ENCODE data around the gene KCNQ2.

The KCNQ2 gene

GRCh38 chr20:63428906-63429575 lies 43.4 kb downstream of the KCNQ2 start:
- no peaks in the 10 kb centered on the region for H3K36me3 ChIP-seq (ENCODE audit: insufficient read depth, low read length)
- no peak for DNase-seq (ENCODE audit: low read depth, low spot score)
- TF ChIP-seq POLR2AphosphoS5 (IDR thresholded peaks at IDR 0.05; ENCODE audit: borderline replicate concordance, low read depth, low read length) (no peak), EZH2 (IDR thresholded peaks at IDR 0.05) (no peak), FOXP2 (optimal IDR thresholded peaks at IDR 0.05; ENCODE audit: control extremely low read depth, extremely low read length, insufficient read depth) (no peak)
- no peak overlapping the region for H3K27ac ChIP-seq
- H3K9me3 ChIP-seq (ENCODE audit: low read depth, low read length): no peaks in the 10 kb centered on the region
- H3K9ac ChIP-seq (ENCODE audit: insufficient read length): no peak overlapping the region
- no peak overlapping the region for H3K4me3 ChIP-seq

- DNase-seq (ENCODE audit: low read depth, low spot score): no peak
- no peak overlapping the region for H3K9ac ChIP-seq (ENCODE audit: insufficient read length)
- no peak for TF ChIP-seq FOXP2 (optimal IDR thresholded peaks at IDR 0.05; ENCODE audit: control extremely low read depth, extremely low read length, insufficient read depth)
- TF ChIP-seq POLR2AphosphoS5 (IDR thresholded peaks at IDR 0.05; ENCODE audit: borderline replicate concordance, low read depth, low read length): no peak
- H3K9me3 ChIP-seq (ENCODE audit: low read depth, low read length): no peaks in the 10 kb centered on the region
- no peaks in the 10 kb centered on the region for H3K36me3 ChIP-seq (ENCODE audit: insufficient read depth, low read length)
- no peak overlapping the region for H3K27ac ChIP-seq
- H3K4me3 ChIP-seq: no peak overlapping the region
Measured at GRCh38 chr20:63427724-63428330, 44.6 kb downstream of the KCNQ2 start.

GRCh38 chr20:63427206-63427605 lies 45.2 kb downstream of the KCNQ2 start:
- no peak overlapping the region for H3K9ac ChIP-seq (ENCODE audit: insufficient read length)
- no peaks in the 10 kb centered on the region for H3K9me3 ChIP-seq (ENCODE audit: low read depth, low read length)
- no peak for DNase-seq (ENCODE audit: low read depth, low spot score)
- no peak for TF ChIP-seq EZH2 (IDR thresholded peaks at IDR 0.05)
- no peak for TF ChIP-seq FOXP2 (optimal IDR thresholded peaks at IDR 0.05; ENCODE audit: control extremely low read depth, extremely low read length, insufficient read depth)
- TF ChIP-seq POLR2AphosphoS5 (IDR thresholded peaks at IDR 0.05; ENCODE audit: borderline replicate concordance, low read depth, low read length): no peak
- H3K27ac ChIP-seq: no peak overlapping the region
- no peaks in the 10 kb centered on the region for H3K36me3 ChIP-seq (ENCODE audit: insufficient read depth, low read length)
- no peak overlapping the region for H3K4me3 ChIP-seq

- TF ChIP-seq POLR2AphosphoS5 (IDR thresholded peaks at IDR 0.05; ENCODE audit: borderline replicate concordance, low read depth, low read length) (no peak), FOXP2 (optimal IDR thresholded peaks at IDR 0.05; ENCODE audit: control extremely low read depth, extremely low read length, insufficient read depth) (no peak), EZH2 (IDR thresholded peaks at IDR 0.05) (no peak)
Measured at GRCh38 chr20:63425846-63426485, 46.5 kb downstream of the KCNQ2 start.

GRCh38 chr20:63424613-63425012 lies 47.8 kb downstream of the KCNQ2 start:
- no peak overlapping the region for H3K4me3 ChIP-seq
- no peak for DNase-seq (ENCODE audit: low read depth, low spot score)

More at GRCh38 chr20:63425846-63426485, 46.5 kb downstream of the KCNQ2 start:
- Histone ChIP-seq H3K36me3 (ENCODE audit: insufficient read depth, low read length) (no peaks in the 10 kb centered on the region), H3K9me3 (ENCODE audit: low read depth, low read length) (no peaks in the 10 kb centered on the region), H3K9ac (ENCODE audit: insufficient read length) (no peak overlapping the region), H3K4me3 (no peak overlapping the region), H3K27ac (no peak overlapping the region)
- DNase-seq (ENCODE audit: low read depth, low spot score): no peak

GRCh38 chr20:63423751-63424150 lies 48.7 kb downstream of the KCNQ2 start:
- Histone ChIP-seq H3K36me3 (ENCODE audit: insufficient read depth, low read length) (no peaks in the 10 kb centered on the region), H3K27ac (no peak overlapping the region), H3K9me3 (ENCODE audit: low read depth, low read length) (no peaks in the 10 kb centered on the region), H3K9ac (ENCODE audit: insufficient read length) (no peak overlapping the region), H3K4me3 (no peak overlapping the region)
- TF ChIP-seq FOXP2 (optimal IDR thresholded peaks at IDR 0.05; ENCODE audit: control extremely low read depth, extremely low read length, insufficient read depth): no peak
- TF ChIP-seq EZH2 (IDR thresholded peaks at IDR 0.05): no peak
- TF ChIP-seq POLR2AphosphoS5 (IDR thresholded peaks at IDR 0.05; ENCODE audit: borderline replicate concordance, low read depth, low read length): no peak
- no peak for DNase-seq (ENCODE audit: low read depth, low spot score)

More at GRCh38 chr20:63424613-63425012, 47.8 kb downstream of the KCNQ2 start:
- Histone ChIP-seq H3K36me3 (ENCODE audit: insufficient read depth, low read length) (no peaks in the 10 kb centered on the region), H3K9me3 (ENCODE audit: low read depth, low read length) (no peaks in the 10 kb centered on the region), H3K9ac (ENCODE audit: insufficient read length) (no peak overlapping the region), H3K27ac (no peak overlapping the region)
- TF ChIP-seq FOXP2 (optimal IDR thresholded peaks at IDR 0.05; ENCODE audit: control extremely low read depth, extremely low read length, insufficient read depth) (no peak), EZH2 (IDR thresholded peaks at IDR 0.05) (no peak), POLR2AphosphoS5 (IDR thresholded peaks at IDR 0.05; ENCODE audit: borderline replicate concordance, low read depth, low read length) (no peak)

- Histone ChIP-seq H3K9me3 (ENCODE audit: low read depth, low read length) (no peaks in the 10 kb centered on the region), H3K36me3 (ENCODE audit: insufficient read depth, low read length) (no peaks in the 10 kb centered on the region), H3K4me3 (no peak overlapping the region), H3K27ac (no peak overlapping the region), H3K9ac (ENCODE audit: insufficient read length) (no peak overlapping the region)
- DNase-seq (ENCODE audit: low read depth, low spot score): no peak
- no peak for TF ChIP-seq POLR2AphosphoS5 (IDR thresholded peaks at IDR 0.05; ENCODE audit: borderline replicate concordance, low read depth, low read length)
- TF ChIP-seq EZH2 (IDR thresholded peaks at IDR 0.05): no peak
- no peak for TF ChIP-seq FOXP2 (optimal IDR thresholded peaks at IDR 0.05; ENCODE audit: control extremely low read depth, extremely low read length, insufficient read depth)
Measured at GRCh38 chr20:63422653-63423052, 49.8 kb downstream of the KCNQ2 start.

GRCh38 chr20:63421913-63422312 lies 50.5 kb downstream of the KCNQ2 start:
- DNase-seq (ENCODE audit: low read depth, low spot score): no peak
- H3K9ac ChIP-seq (ENCODE audit: insufficient read length): no peak overlapping the region
- TF ChIP-seq POLR2AphosphoS5 (IDR thresholded peaks at IDR 0.05; ENCODE audit: borderline replicate concordance, low read depth, low read length): no peak
- no peak for TF ChIP-seq EZH2 (IDR thresholded peaks at IDR 0.05)
- no peak for TF ChIP-seq FOXP2 (optimal IDR thresholded peaks at IDR 0.05; ENCODE audit: control extremely low read depth, extremely low read length, insufficient read depth)
- H3K36me3 ChIP-seq (ENCODE audit: insufficient read depth, low read length): no peaks in the 10 kb centered on the region
- H3K27ac ChIP-seq: no peak overlapping the region
- no peaks in the 10 kb centered on the region for H3K9me3 ChIP-seq (ENCODE audit: low read depth, low read length)
- no peak overlapping the region for H3K4me3 ChIP-seq
